ENCODE data around the gene OTOL1.

Gene OTOL1

GRCh38 chr3:161523916-161524315, 27.3 kb downstream of the OTOL1 start:
- Histone ChIP-seq H3K27me3 (ENCODE audit: insufficient read depth, low read length, poor library complexity) (no peaks in the 10 kb centered on the region), H3K79me2 (ENCODE audit: insufficient read depth, low read length) (no peaks in the 10 kb centered on the region), H3K4me2 (ENCODE audit: insufficient read depth, low read length) (no peak overlapping the region)

GRCh38 chr3:161531930-161532329, 35.3 kb downstream of the OTOL1 start:
- no peaks in the 10 kb centered on the region for H3K27me3 ChIP-seq (ENCODE audit: insufficient read depth, low read length, poor library complexity)
- no peaks in the 10 kb centered on the region for H3K36me3 ChIP-seq (ENCODE audit: insufficient read depth, low read length)
- H4K20me1 ChIP-seq (ENCODE audit: insufficient read depth, low read length) = no peaks in the 10 kb centered on the region
- H3K9me3 ChIP-seq (ENCODE audit: insufficient read depth, low read length, severe bottlenecking) = no peaks in the 10 kb centered on the region
- H3K4me2 ChIP-seq (ENCODE audit: insufficient read depth, low read length) = no peak overlapping the region
- H3K4me1 ChIP-seq (ENCODE audit: insufficient read depth, low read length) = no peaks in the 10 kb centered on the region
- no peak overlapping the region for H3K9ac ChIP-seq (ENCODE audit: low read depth, low read length)
- H3K27ac ChIP-seq (ENCODE audit: low read length) = no peak overlapping the region
- H3K4me3 ChIP-seq (ENCODE audit: low read depth in 1 of 2, low read length in 2 of 2) = no peak overlapping the region
- ATAC-seq (ENCODE audit: insufficient read depth, low read depth) = peak; percentile 50; the same call in 1 of the 3 replicates
- no peak for TF ChIP-seq CTCF (IDR thresholded peaks at IDR 0.05; ENCODE audit: borderline replicate concordance, extremely low read depth, low read length, poor library complexity, severe bottlenecking)
- TF ChIP-seq EZH2 (IDR thresholded peaks at IDR 0.05; ENCODE audit: borderline replicate concordance, low read depth, low read length, severe bottlenecking) = no peak
- no peak overlapping the region for H2AFZ ChIP-seq (ENCODE audit: low read depth, low read length)
- H3K79me2 ChIP-seq (ENCODE audit: insufficient read depth, low read length) = no peaks in the 10 kb centered on the region
- no peak for DNase-seq

More at GRCh38 chr3:161523916-161524315, 27.3 kb downstream of the OTOL1 start:
- Histone ChIP-seq H2AFZ (ENCODE audit: low read depth, low read length) (no peak overlapping the region), H3K9me3 (ENCODE audit: insufficient read depth, low read length, severe bottlenecking) (peaks cover 2% of the 10 kb centered on the region), H3K27ac (ENCODE audit: low read length) (no peak overlapping the region), H3K36me3 (ENCODE audit: insufficient read depth, low read length) (no peaks in the 10 kb centered on the region), H3K4me3 (ENCODE audit: low read depth in 1 of 2, low read length in 2 of 2) (no peak overlapping the region), H4K20me1 (ENCODE audit: insufficient read depth, low read length) (no peaks in the 10 kb centered on the region), H3K4me1 (ENCODE audit: insufficient read depth, low read length) (no peaks in the 10 kb centered on the region), H3K9ac (ENCODE audit: low read depth, low read length) (no peak overlapping the region)
- no peak for ATAC-seq (ENCODE audit: insufficient read depth, low read depth)
- TF ChIP-seq CTCF (IDR thresholded peaks at IDR 0.05; ENCODE audit: borderline replicate concordance, extremely low read depth, low read length, poor library complexity, severe bottlenecking) (no peak), EZH2 (IDR thresholded peaks at IDR 0.05; ENCODE audit: borderline replicate concordance, low read depth, low read length, severe bottlenecking) (no peak)
- DNase-seq = no peak

GRCh38 chr3:161540594-161540993, 44.0 kb downstream of the OTOL1 start:
- peak; percentile 82 for ATAC-seq (ENCODE audit: insufficient read depth, low read depth)

More at GRCh38 chr3:161540594-161540993, 44.0 kb downstream of the OTOL1 start:
- no peak overlapping the region for H3K4me2 ChIP-seq (ENCODE audit: insufficient read depth, low read length)
- TF ChIP-seq CTCF (IDR thresholded peaks at IDR 0.05; ENCODE audit: borderline replicate concordance, extremely low read depth, low read length, poor library complexity, severe bottlenecking) (no peak), EZH2 (IDR thresholded peaks at IDR 0.05; ENCODE audit: borderline replicate concordance, low read depth, low read length, severe bottlenecking) (no peak)
- no peaks in the 10 kb centered on the region for H3K79me2 ChIP-seq (ENCODE audit: insufficient read depth, low read length)
- H3K9me3 ChIP-seq (ENCODE audit: insufficient read depth, low read length, severe bottlenecking) = peaks cover 2% of the 10 kb centered on the region
- H3K27me3 ChIP-seq (ENCODE audit: insufficient read depth, low read length, poor library complexity) = no peaks in the 10 kb centered on the region
- no peaks in the 10 kb centered on the region for H4K20me1 ChIP-seq (ENCODE audit: insufficient read depth, low read length)
- H3K9ac ChIP-seq (ENCODE audit: low read depth, low read length) = no peak overlapping the region
- no peaks in the 10 kb centered on the region for H3K36me3 ChIP-seq (ENCODE audit: insufficient read depth, low read length)
- H2AFZ ChIP-seq (ENCODE audit: low read depth, low read length) = 0 out of 2 replicates have a peak overlapping the region, but pooled peaks have one; percentile 30
- no peak overlapping the region for H3K4me3 ChIP-seq (ENCODE audit: low read depth in 1 of 2, low read length in 2 of 2)
- peak; percentile 35 for DNase-seq
- H3K4me1 ChIP-seq (ENCODE audit: insufficient read depth, low read length) = peaks cover 6% of the 10 kb centered on the region; the same call in 1 of the 2 replicates
- H3K27ac ChIP-seq (ENCODE audit: low read length) = no peak overlapping the region

Measured in DND-41 (cell line).